Measurements from ENCODE around the gene ANKRD13A.

DNA sequence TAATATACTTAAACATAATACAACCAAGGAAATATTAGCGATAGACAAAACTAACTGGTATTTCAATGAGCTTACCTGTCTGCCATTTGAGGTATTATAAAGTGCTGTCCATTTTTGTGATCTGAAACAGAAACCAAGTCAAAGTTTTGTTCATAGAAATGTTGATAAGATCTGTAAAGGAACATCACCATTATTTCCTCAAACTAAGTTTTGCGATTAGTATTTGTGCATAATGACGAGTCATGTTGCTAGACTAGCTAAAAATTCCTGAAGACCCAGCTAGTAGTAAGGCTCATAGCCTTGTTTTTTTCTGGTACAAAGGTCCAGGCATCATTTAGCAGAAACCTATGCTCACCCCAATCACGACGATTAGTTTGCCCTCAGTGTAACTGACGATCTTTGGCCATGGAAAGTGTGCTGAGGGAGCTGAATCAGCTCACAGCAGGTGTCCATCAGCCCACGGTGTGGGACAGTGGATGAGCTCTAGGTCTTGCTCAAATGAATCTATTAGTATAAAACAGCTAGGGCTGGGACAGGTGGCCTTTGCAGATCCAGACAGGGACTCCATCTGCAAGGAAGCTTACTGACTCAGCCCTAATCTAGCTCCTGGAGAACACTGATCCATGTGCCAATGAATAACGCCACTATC, 31.7 kb upstream of the ANKRD13A start:
- TF ChIP-seq SPI1 (IDR thresholded peaks at IDR 0.05; ENCODE audit: low read depth, low read length) (no peak), POLR2AphosphoS5 (IDR thresholded peaks at IDR 0.05; ENCODE audit: low read depth, low read length) (no peak), TAF1 (IDR thresholded peaks at IDR 0.05; ENCODE audit: low read depth, low read length) (no peak), POLR2A (IDR thresholded peaks at IDR 0.05; ENCODE audit: low read depth, low read length) (no peak)
